ENCODE data around the gene STX4.
"Not testable (repeated sequence)": the region's sequence is repeated elsewhere in the genome, so short reads cannot be mapped to it uniquely, and the experiment has no call there.

The STX4 gene

DNA sequence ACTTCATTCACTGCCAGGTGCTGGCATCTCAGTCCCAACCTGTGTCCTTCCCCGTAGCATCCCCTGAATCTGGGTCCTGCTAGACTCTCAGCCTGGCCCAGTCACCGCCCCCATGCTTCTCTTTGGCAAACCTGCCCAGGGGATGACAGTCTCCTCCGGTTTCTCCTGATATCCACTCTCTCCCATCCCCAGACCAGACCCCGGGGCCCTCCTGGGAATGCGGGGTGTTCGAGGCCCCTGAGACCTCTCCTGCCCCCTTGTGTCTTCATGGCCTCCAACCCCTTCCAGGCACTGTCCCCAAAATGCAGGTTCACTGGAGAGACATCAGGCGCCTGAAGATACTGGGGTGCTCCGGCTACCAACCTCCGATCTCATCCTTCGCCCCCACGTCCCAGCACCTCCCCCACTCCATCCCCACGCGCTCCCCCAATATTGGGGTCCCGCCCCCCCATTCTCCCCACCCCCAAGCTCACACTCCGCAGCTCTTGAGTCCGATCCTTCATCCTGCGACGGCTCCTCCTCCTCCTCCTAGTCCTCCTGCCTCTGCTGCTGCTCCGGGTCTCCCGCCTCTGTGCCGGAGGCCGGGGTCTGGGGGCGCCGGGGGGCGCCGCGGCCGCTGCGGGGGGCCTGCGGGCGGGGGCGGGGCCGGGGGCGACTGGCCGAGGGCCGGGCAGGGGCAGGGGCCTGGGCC lies 23.3 kb upstream of the STX4 start:
- Histone ChIP-seq H3K4me3 (ENCODE audit: low read length, poor library complexity, severe bottlenecking) (peak overlapping the region; percentile 28), H3K9ac (ENCODE audit: low read depth, low read length, poor library complexity, severe bottlenecking) (no peak overlapping the region)

GRCh38 chr16:31010585-31011325 lies 22.6 kb upstream of the STX4 start, which contains the start of gene STX1B:
STX1B (minus strand) TSS chr16:31010638; CDS start chr16:31010396, 242 bp downstream.
- H3K27me3 ChIP-seq (ENCODE audit: insufficient read depth, low read length, poor library complexity, severe bottlenecking), result no peaks in the 10 kb centered on the region
- peak within 1 kb of the TSS; percentile 71 for H3K4me2 ChIP-seq (ENCODE audit: low read depth, low read length, poor library complexity, severe bottlenecking)
- no peaks in the 10 kb centered on the region for H4K20me1 ChIP-seq (ENCODE audit: insufficient read depth, low read length, poor library complexity, severe bottlenecking)
- peak within 1 kb of the TSS; percentile 70 for H3K4me3 ChIP-seq (ENCODE audit: low read length, poor library complexity, severe bottlenecking)
- peak within 1 kb of the TSS; percentile 47 for H3K9ac ChIP-seq (ENCODE audit: low read depth, low read length, poor library complexity, severe bottlenecking)
- H3K9me2 ChIP-seq (replicated peaks; ENCODE audit: low read depth, low read length), result no peaks in the 10 kb centered on the region
- H3K36me3 ChIP-seq (ENCODE audit: insufficient read depth, low read length), result no peaks in the 10 kb centered on the region
- TF ChIP-seq CTCF (conservative IDR thresholded peaks at IDR 0.05; ENCODE audit: low read length), result no peak
- TF ChIP-seq EZH2phosphoT487 (IDR thresholded peaks at IDR 0.05; ENCODE audit: borderline replicate concordance), result no peak
- H3K9me3 ChIP-seq (ENCODE audit: insufficient read depth, low read depth, low read length), result no peaks in the 10 kb centered on the region
- H3K79me2 ChIP-seq (ENCODE audit: insufficient read depth, low read length), result no peaks in the 10 kb centered on the region
- H2AFZ ChIP-seq (ENCODE audit: low read length), result peak within 1 kb of the TSS; percentile 95
- peaks cover 5% of the 10 kb centered on the region for H3K4me1 ChIP-seq (ENCODE audit: insufficient read depth, low read length, poor library complexity, severe bottlenecking)
- no peaks in the 10 kb centered on the region for H3F3A ChIP-seq (ENCODE audit: low read depth)

More for the DNA sequence above, 23.3 kb upstream of the STX4 start:
- Histone ChIP-seq H3K4me1 (ENCODE audit: insufficient read depth, low read length, poor library complexity, severe bottlenecking) (peaks cover 5% of the 10 kb centered on the region), H2AFZ (ENCODE audit: low read length) (no peak overlapping the region), H3K36me3 (ENCODE audit: insufficient read depth, low read length) (no peaks in the 10 kb centered on the region), H3K4me2 (ENCODE audit: low read depth, low read length, poor library complexity, severe bottlenecking) (peak overlapping the region; percentile 16), H3K9me3 (ENCODE audit: insufficient read depth, low read depth, low read length) (no peaks in the 10 kb centered on the region), H3K79me2 (ENCODE audit: insufficient read depth, low read length) (no peaks in the 10 kb centered on the region), H3K27me3 (ENCODE audit: insufficient read depth, low read length, poor library complexity, severe bottlenecking) (no peaks in the 10 kb centered on the region), H4K20me1 (ENCODE audit: insufficient read depth, low read length, poor library complexity, severe bottlenecking) (no peaks in the 10 kb centered on the region), H3K9me2 (replicated peaks; ENCODE audit: low read depth, low read length) (no peaks in the 10 kb centered on the region), H3F3A (ENCODE audit: low read depth) (no peaks in the 10 kb centered on the region)
- no peak for TF ChIP-seq EZH2phosphoT487 (IDR thresholded peaks at IDR 0.05; ENCODE audit: borderline replicate concordance)
- TF ChIP-seq CTCF (conservative IDR thresholded peaks at IDR 0.05; ENCODE audit: low read length), result 0 out of 2 replicates have a peak, but pooled peaks have one; percentile 15

GRCh38 chr16:31011815-31012214 lies 21.5 kb upstream of the STX4 start:
- H3K9me2 ChIP-seq (replicated peaks; ENCODE audit: low read depth, low read length); H3F3A ChIP-seq (ENCODE audit: low read depth); H3K79me2 ChIP-seq (ENCODE audit: insufficient read depth, low read length); H3K27me3 ChIP-seq (ENCODE audit: insufficient read depth, low read length, poor library complexity, severe bottlenecking); H3K9ac ChIP-seq (ENCODE audit: low read depth, low read length, poor library complexity, severe bottlenecking); H3K36me3 ChIP-seq (ENCODE audit: insufficient read depth, low read length); H3K9me3 ChIP-seq (ENCODE audit: insufficient read depth, low read depth, low read length); H3K4me2 ChIP-seq (ENCODE audit: low read depth, low read length, poor library complexity, severe bottlenecking); H3K4me3 ChIP-seq (ENCODE audit: low read length, poor library complexity, severe bottlenecking); H2AFZ ChIP-seq (ENCODE audit: low read length); H3K4me1 ChIP-seq (ENCODE audit: insufficient read depth, low read length, poor library complexity, severe bottlenecking); H4K20me1 ChIP-seq (ENCODE audit: insufficient read depth, low read length, poor library complexity, severe bottlenecking): not testable (repeated sequence)

- H4K20me1 ChIP-seq (ENCODE audit: insufficient read depth, low read length, poor library complexity, severe bottlenecking); H3K36me3 ChIP-seq (ENCODE audit: insufficient read depth, low read length); H3K27me3 ChIP-seq (ENCODE audit: insufficient read depth, low read length, poor library complexity, severe bottlenecking); H3K9me2 ChIP-seq (replicated peaks; ENCODE audit: low read depth, low read length); H3K4me2 ChIP-seq (ENCODE audit: low read depth, low read length, poor library complexity, severe bottlenecking); H3K79me2 ChIP-seq (ENCODE audit: insufficient read depth, low read length); H3F3A ChIP-seq (ENCODE audit: low read depth); H3K4me1 ChIP-seq (ENCODE audit: insufficient read depth, low read length, poor library complexity, severe bottlenecking); H3K4me3 ChIP-seq (ENCODE audit: low read length, poor library complexity, severe bottlenecking); H3K9ac ChIP-seq (ENCODE audit: low read depth, low read length, poor library complexity, severe bottlenecking); H2AFZ ChIP-seq (ENCODE audit: low read length); H3K9me3 ChIP-seq (ENCODE audit: insufficient read depth, low read depth, low read length): not testable (repeated sequence)
Observed at GRCh38 chr16:31013292-31013691, 20.1 kb upstream of the STX4 start.
